ENCODE data around the gene LTC4S. TPM values are rescaled to one million over a fixed set of nuclear protein-coding genes. Genes with fewer than 3 reads are reported as not detected.

Gene LTC4S
- total RNA-seq, 2 experiments from 2014 or later, result 0.48 to 1.1 TPM

DNA sequence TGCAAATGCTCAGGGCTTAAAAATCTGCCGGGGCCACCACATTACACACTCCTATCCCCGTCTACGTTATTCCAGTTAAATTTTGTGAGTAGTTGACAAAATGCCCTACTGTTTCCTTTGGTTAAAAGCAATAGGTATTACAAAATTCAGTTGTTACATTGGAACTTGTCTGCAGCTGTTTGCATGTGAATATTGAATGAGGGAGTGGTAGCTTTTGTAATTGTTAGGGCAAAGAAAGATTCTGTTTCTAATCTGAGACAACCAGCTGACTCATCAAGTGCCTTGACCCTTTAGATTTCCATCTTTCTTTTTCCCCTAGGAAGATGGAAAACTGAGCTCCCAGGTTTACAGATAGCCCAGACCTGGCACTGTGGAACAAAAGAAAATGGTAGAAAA lies 31.0 kb upstream of the LTC4S start:
- intact Hi-C loops (cut with micrococcal nuclease), result loop anchor here (2.0 to 10.0 kb wide), 2 partner anchors 34 to 142 kb away; partner anchors contain the start of gene TBC1D9B
- H3K27me3 Mint-ChIP-seq, result no peaks in the 10 kb centered on the region
- no peaks in the 10 kb centered on the region for H3K9me3 Mint-ChIP-seq
- H3K36me3 Mint-ChIP-seq, result peaks cover 13% of the 10 kb centered on the region
- POLR2A ChIA-PET, result interaction anchor here (0.6 to 1.3 kb wide), 3 partner anchors 27 to 74 kb away, joined by 3 to 6 read pairs (median 3); no protein-coding TSS in a partner anchor
- H3K4me1 Mint-ChIP-seq (ENCODE audit: low read depth), result peaks cover 60% of the 10 kb centered on the region
- CTCF ChIA-PET, result interaction anchor here (0.7 to 4.9 kb wide), 31 partner anchors 8 to 446 kb away, joined by 3 to 61 read pairs (median 5); partner anchors contain the start of genes CBY3, HNRNPH1, LTC4S and MAML1
- no peak for DNase-seq
- no peak overlapping the region for H3K27ac Mint-ChIP-seq
- H3K4me3 Mint-ChIP-seq, result no peak overlapping the region

DNA sequence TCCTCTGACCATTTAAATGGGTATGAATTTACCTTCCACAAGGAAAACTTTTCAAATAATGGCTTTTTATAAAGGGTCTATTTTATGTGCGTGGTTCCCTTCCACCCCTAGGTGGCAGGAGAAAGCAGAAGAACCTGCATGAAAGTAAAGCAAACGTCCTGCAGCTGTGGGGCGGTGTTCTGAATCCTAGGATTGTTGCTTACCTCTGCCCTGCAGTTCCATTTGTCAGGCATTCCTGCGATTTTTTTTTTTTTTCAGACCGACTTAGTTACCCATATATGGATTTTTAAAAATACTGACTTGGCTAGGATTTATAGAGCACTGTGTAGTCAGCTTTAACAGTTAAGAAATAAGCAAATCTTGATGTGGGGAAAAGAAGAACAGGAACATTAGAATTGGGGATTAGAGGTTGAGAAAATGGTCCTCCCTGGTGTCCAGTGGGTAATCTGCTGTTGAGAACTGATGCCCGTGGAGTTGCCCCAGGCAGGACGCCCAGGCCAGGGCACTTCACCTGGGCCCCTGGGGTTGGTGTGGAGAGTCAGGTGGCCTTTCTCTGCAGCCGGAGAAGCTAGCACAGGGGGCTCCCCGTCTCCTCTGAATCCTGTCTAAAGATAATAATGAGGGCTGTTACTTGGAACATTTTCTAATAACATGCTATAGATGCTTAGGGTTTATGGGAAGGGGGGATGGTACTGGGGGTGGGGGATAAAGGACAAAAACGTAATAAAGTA lies 30.4 kb upstream of the LTC4S start:
- DNase-seq, result peak; percentile 62
- ChIA-PET CTCF (interaction anchor here (0.6 to 4.9 kb wide), 35 partner anchors 8 to 526 kb away, joined by 3 to 61 read pairs (median 5); partner anchors contain the start of genes CBY3, HNRNPH1, LTC4S and MAML1), POLR2A (interaction anchor here (0.6 to 1.3 kb wide), 3 partner anchors 27 to 74 kb away, joined by 3 to 6 read pairs (median 3); no protein-coding TSS in a partner anchor)
- Mint-ChIP-seq H3K4me1 (ENCODE audit: low read depth) (peaks cover 65% of the 10 kb centered on the region), H3K27me3 (no peaks in the 10 kb centered on the region), H3K36me3 (peaks cover 13% of the 10 kb centered on the region), H3K9me3 (no peaks in the 10 kb centered on the region), H3K4me3 (no peak overlapping the region), H3K27ac (no peak overlapping the region)
- intact Hi-C loops (cut with micrococcal nuclease), result loop anchor here (2.0 to 10.0 kb wide), 2 partner anchors 33 to 141 kb away; partner anchors contain the start of gene TBC1D9B

DNA sequence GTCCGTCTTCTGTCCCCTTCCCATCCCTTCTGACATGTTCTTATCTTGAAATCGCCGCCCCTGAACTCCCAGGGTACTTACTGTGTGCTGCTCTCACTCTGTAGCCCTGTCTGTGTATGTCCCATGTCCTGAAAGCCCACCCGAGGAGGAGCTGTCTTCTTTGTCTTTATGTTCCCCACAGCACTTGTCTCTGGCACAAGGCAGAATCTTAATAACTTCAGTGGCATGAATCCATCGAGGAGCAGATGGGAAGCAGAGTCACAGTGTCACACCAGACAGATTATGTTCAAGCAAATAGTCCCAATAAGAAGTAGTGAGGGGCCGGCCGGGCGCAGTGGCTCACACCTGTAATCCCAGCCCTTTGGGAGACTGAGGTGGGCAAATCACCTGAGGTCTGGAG lies 29.7 kb upstream of the LTC4S start:
- Mint-ChIP-seq H3K27ac (no peak overlapping the region), H3K27me3 (no peaks in the 10 kb centered on the region), H3K36me3 (peaks cover 15% of the 10 kb centered on the region), H3K9me3 (no peaks in the 10 kb centered on the region), H3K4me3 (no peak overlapping the region), H3K4me1 (ENCODE audit: low read depth) (peaks cover 64% of the 10 kb centered on the region)
- intact Hi-C loops (cut with micrococcal nuclease), result loop anchor here (10.0 kb wide), 1 partner anchor 141 kb away; the partner anchor contains the start of gene TBC1D9B
- DNase-seq, result no peak
- ChIA-PET CTCF (interaction anchor here (1.4 to 4.9 kb wide), 9 partner anchors 10 to 100 kb away, joined by 3 to 61 read pairs (median 10); partner anchors contain the start of genes LTC4S, MAML1 and MRNIP), POLR2A (no interaction called here)

DNA sequence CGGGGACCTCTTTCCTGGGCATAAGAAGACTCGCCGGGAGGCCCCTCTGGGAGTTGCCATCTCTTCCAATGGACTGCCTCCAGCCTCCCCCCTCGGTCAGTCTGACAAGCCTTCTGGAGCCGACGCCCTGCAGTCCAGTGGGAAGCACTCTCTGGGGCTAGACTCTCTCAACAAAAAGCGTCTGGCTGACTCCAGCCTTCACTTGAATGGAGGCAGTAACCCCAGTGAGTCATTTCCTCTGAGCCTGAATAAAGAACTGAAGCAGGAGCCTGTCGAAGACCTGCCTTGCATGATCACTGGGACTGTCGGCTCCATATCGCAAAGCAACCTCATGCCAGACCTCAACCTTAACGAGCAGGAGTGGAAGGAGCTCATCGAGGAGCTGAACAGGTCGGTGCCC lies 28.4 kb upstream of the LTC4S start:
- Mint-ChIP-seq H3K36me3 (peaks cover 22% of the 10 kb centered on the region), H3K4me1 (ENCODE audit: low read depth) (peaks cover 53% of the 10 kb centered on the region), H3K9me3 (no peaks in the 10 kb centered on the region), H3K4me3 (no peak overlapping the region), H3K27ac (no peak overlapping the region), H3K27me3 (no peaks in the 10 kb centered on the region)
- intact Hi-C loops (cut with micrococcal nuclease), result loop anchor here (10.0 kb wide), 1 partner anchor 139 kb away; the partner anchor contains the start of gene TBC1D9B
- ChIA-PET POLR2A (no interaction called here), CTCF (interaction anchor here (4.9 kb wide), 1 partner anchor 29 kb away, joined by 61 read pairs; the partner anchor contains the start of gene MAML1)
- no peak for DNase-seq

DNA sequence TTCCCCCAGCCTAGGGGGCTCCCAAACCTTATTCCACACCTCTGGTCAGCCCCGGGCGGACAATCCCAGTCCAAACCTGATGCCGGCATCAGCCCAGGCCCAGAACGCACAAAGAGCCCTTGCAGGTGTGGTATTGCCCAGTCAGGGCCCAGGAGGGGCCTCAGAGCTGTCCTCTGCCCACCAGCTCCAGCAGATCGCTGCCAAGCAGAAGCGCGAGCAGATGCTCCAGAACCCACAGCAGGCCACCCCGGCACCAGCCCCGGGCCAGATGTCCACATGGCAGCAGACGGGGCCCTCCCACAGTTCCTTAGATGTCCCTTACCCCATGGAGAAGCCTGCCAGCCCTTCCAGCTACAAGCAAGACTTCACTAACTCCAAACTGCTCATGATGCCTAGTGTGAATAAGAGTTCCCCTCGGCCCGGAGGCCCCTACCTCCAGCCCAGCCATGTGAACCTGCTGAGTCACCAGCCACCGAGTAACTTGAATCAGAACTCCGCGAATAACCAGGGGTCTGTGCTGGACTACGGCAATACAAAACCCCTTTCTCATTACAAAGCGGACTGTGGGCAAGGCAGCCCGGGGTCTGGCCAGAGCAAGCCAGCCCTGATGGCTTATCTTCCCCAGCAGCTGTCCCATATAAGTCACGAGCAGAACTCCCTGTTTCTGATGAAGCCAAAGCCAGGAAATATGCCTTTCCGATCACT lies 27.6 kb upstream of the LTC4S start:
- ChIA-PET CTCF (interaction anchor here (1.6 kb wide), 1 partner anchor 30 kb away, joined by 4 read pairs; no protein-coding TSS in a partner anchor), POLR2A (interaction anchor here (0.6 kb wide), 1 partner anchor 1141 kb away, joined by 4 read pairs; no protein-coding TSS in a partner anchor)
- Mint-ChIP-seq H3K27me3 (no peaks in the 10 kb centered on the region), H3K4me3 (no peak overlapping the region), H3K9me3 (no peaks in the 10 kb centered on the region), H3K4me1 (ENCODE audit: low read depth) (peaks cover 51% of the 10 kb centered on the region), H3K27ac (no peak overlapping the region), H3K36me3 (peaks cover 28% of the 10 kb centered on the region)
- DNase-seq, result no peak
- intact Hi-C loops (cut with micrococcal nuclease), result loop anchor here (10.0 kb wide), 1 partner anchor 139 kb away; the partner anchor contains the start of gene TBC1D9B

DNA sequence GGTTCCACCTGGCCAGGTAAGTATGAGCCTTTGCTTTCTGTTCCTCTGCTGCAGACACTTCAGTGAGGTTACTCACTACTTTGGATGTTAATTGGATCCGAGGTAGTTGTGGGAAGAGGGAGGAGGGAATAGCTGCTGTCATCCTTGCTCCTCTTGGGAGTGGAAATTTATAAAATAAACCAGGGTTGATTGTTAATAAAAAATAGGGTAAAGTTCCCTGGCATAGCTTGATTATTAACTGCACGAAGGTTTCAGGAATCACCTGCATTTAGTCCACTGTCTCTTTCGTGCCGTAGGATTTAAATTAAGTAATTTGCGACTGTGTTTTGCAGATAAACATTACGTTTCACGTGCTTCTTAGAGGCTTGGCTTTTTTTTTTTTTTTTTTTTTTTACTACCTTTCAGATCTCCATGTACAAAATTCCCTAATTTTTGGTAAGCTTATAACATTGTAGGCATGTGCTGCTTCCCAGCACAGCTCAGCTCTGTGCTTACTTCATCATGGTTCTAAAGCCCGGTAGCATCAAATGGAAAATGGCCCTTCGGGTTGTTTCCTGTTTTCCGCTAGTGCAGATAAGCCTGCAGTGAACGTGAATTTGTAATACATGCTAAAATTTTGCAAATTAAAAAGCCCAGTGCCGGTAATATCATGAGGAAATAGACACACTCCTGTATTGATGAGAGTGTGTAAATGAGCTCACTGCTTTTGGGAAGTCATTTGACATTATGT lies 26.9 kb upstream of the LTC4S start:
- no peak overlapping the region for H3K27ac Mint-ChIP-seq
- POLR2A ChIA-PET, result interaction anchor here (0.6 kb wide), 1 partner anchor 1141 kb away, joined by 4 read pairs; no protein-coding TSS in a partner anchor
- peaks cover 45% of the 10 kb centered on the region for H3K4me1 Mint-ChIP-seq (ENCODE audit: low read depth)
- intact Hi-C loops (cut with micrococcal nuclease), result loop anchor here (10.0 kb wide), 1 partner anchor 138 kb away; the partner anchor contains the start of gene TBC1D9B
- H3K36me3 Mint-ChIP-seq, result peaks cover 30% of the 10 kb centered on the region
- no peak overlapping the region for H3K4me3 Mint-ChIP-seq
- H3K27me3 Mint-ChIP-seq, result no peaks in the 10 kb centered on the region
- no peaks in the 10 kb centered on the region for H3K9me3 Mint-ChIP-seq
- DNase-seq, result no peak
- CTCF ChIA-PET, result interaction anchor here (0.6 to 1.6 kb wide), 3 partner anchors 30 to 287 kb away, joined by 3 to 5 read pairs (median 4); no protein-coding TSS in a partner anchor

DNA sequence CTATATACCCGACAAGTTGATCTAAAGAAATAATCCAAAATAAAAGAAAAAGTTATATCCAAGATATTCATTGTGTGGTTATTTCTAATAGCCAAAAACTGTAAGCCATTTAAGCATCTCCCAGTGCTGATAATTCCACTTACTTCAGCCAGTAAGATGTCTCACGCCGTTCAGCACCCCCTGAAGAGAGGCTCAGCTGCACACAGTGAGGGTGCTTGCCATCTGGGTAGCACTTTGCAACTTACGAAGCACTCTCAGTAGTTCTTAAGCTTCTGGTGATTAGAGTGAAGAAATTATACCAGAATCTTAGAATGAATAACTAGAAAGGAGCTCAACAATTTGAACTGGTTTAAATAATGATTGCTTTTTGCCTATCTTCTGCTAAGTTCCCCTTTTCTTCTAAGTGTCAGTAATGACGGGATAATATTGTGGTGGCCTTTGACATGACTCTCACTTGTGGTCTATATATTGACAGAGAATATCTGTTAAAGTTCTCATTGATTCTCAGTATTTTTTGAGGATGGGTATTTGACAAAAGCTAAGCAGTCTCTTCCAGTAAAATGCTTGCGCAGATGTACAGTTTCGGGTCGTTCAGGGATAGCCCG lies 26.2 kb upstream of the LTC4S start:
- H3K36me3 Mint-ChIP-seq, result peaks cover 30% of the 10 kb centered on the region
- intact Hi-C loops (cut with micrococcal nuclease), result loop anchor here (10.0 kb wide), 1 partner anchor 137 kb away; the partner anchor contains the start of gene TBC1D9B
- ChIA-PET POLR2A (no interaction called here), CTCF (interaction anchor here (0.6 to 1.6 kb wide), 5 partner anchors 29 to 287 kb away, joined by 3 to 5 read pairs (median 4); partner anchors contain the start of gene MAML1)
- H3K9me3 Mint-ChIP-seq, result no peaks in the 10 kb centered on the region
- peaks cover 38% of the 10 kb centered on the region for H3K4me1 Mint-ChIP-seq (ENCODE audit: low read depth)
- H3K27ac Mint-ChIP-seq, result peak overlapping the region; percentile 9
- no peak for DNase-seq
- H3K27me3 Mint-ChIP-seq, result no peaks in the 10 kb centered on the region
- H3K4me3 Mint-ChIP-seq, result no peak overlapping the region

DNA sequence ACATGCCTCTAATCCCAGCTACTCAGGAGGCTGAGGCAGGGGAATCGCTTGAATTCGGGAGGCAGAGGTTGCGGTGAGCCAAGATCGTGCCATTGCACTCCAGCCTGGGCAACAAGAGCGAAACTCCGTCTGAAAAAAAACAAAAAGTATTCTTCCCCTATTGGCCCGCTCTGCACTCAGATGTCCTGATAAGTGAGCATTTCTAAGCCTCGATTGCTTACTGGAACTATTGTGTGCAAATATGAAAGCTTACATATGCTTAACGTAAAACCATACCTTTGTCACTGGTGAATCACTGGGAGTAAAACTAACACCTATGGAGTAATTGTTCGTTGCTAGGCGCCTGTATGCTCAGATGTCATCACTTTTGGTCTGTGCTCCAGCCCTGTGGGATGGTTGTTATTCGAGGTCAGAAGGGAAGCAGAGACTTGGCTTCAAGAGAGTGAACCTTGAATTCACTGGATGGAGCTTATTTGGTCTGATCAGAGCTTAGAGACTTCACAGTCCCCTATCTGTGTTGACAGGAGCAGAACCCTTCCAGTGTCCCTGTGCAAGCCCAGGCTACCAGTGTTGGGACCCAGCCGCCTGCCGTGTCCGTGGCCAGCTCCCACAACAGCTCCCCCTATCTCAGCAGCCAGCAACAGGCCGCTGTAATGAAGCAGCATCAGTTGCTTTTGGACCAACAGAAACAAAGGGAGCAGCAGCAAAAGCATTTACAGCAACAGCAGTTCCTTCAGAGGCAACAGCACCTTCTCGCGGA lies 25.3 kb upstream of the LTC4S start:
- intact Hi-C loops (cut with micrococcal nuclease), result loop anchor here (10.0 kb wide), 1 partner anchor 136 kb away; the partner anchor contains the start of gene TBC1D9B
- peaks cover 29% of the 10 kb centered on the region for H3K4me1 Mint-ChIP-seq (ENCODE audit: low read depth)
- H3K4me3 Mint-ChIP-seq, result no peak overlapping the region
- DNase-seq, result peak; percentile 52
- no peaks in the 10 kb centered on the region for H3K27me3 Mint-ChIP-seq
- no peak overlapping the region for H3K27ac Mint-ChIP-seq
- no peaks in the 10 kb centered on the region for H3K9me3 Mint-ChIP-seq
- ChIA-PET CTCF (interaction anchor here (0.7 to 1.5 kb wide), 3 partner anchors 26 to 156 kb away, joined by 3 to 4 read pairs (median 3); partner anchors contain the start of gene MAML1), POLR2A (interaction anchor here (0.6 to 0.8 kb wide), 2 partner anchors 13 to 26 kb away, joined by 4 read pairs; no protein-coding TSS in a partner anchor)
- peaks cover 35% of the 10 kb centered on the region for H3K36me3 Mint-ChIP-seq

DNA sequence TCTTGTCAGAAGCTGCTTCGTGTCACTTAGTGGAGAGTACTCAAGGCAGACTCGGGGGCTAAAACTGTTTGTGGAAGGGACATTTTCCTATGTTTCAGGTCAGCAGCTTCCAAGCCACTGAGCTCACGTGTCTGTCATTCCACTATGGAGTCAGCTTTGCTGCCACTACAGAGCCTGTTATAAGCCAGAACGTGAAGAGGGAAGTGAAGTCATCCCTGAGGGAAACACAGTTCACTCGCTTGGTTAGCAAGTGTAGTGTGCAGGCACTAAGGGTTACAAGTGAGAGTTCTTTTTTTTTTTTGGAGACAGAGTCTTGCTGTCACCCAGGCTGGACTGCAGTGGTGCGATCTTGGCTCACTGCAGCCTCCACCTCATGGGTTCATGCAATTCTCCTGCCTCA lies 24.5 kb upstream of the LTC4S start:
- peaks cover 35% of the 10 kb centered on the region for H3K36me3 Mint-ChIP-seq
- intact Hi-C loops (cut with micrococcal nuclease), result loop anchor here (10.0 kb wide), 1 partner anchor 136 kb away; the partner anchor contains the start of gene TBC1D9B
- no peaks in the 10 kb centered on the region for H3K9me3 Mint-ChIP-seq
- ChIA-PET POLR2A (interaction anchor here (0.6 to 0.8 kb wide), 2 partner anchors 14 to 25 kb away, joined by 4 read pairs; no protein-coding TSS in a partner anchor), CTCF (interaction anchor here (0.7 to 1.5 kb wide), 4 partner anchors 25 to 155 kb away, joined by 3 to 4 read pairs (median 4); partner anchors contain the start of gene MAML1)
- H3K27me3 Mint-ChIP-seq, result no peaks in the 10 kb centered on the region
- H3K4me1 Mint-ChIP-seq (ENCODE audit: low read depth), result peaks cover 28% of the 10 kb centered on the region
- no peak for DNase-seq
- H3K27ac Mint-ChIP-seq, result no peak overlapping the region
- no peak overlapping the region for H3K4me3 Mint-ChIP-seq

DNA sequence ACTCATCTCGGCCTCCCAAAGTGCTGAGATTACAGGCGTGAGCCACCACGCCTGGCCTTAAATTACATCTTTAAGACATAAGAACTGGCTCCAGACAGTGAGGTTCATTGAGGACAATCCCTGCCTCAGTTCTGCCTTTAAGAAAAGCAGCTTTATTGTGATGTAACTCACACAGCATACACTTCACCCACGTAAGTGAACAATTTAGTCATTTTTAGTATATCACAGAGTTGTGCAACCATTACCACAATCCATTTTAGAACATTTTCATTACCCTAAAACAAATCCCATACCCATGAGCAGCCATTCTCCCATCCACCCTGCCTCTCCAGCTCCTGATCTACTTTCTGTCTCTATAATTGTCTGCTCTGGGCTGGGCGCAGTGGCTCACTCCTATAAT lies 24.0 kb upstream of the LTC4S start:
- POLR2A ChIA-PET, result no interaction called here
- DNase-seq, result no peak
- H3K4me3 Mint-ChIP-seq, result no peak overlapping the region
- CTCF ChIA-PET, result interaction anchor here (1.5 kb wide), 1 partner anchor 32 kb away, joined by 4 read pairs; no protein-coding TSS in a partner anchor
- no peaks in the 10 kb centered on the region for H3K27me3 Mint-ChIP-seq
- no peaks in the 10 kb centered on the region for H3K9me3 Mint-ChIP-seq
- H3K36me3 Mint-ChIP-seq, result peaks cover 37% of the 10 kb centered on the region
- H3K27ac Mint-ChIP-seq, result peak overlapping the region; percentile 18
- H3K4me1 Mint-ChIP-seq (ENCODE audit: low read depth), result peaks cover 28% of the 10 kb centered on the region
- intact Hi-C loops (cut with micrococcal nuclease), result loop anchor here (10.0 kb wide), 1 partner anchor 135 kb away; the partner anchor contains the start of gene TBC1D9B
